GM12874 (cell line): ENCODE data around the gene ZFR2.
A peak's percentile ranks its signal among the peaks of the same experiment; 100 is the strongest.

Experiments used
- TF ChIP-seq, protein P1 (sequence below): IDR thresholded peaks from 2 replicates; pipeline ENCODE4 v1.5.1; 2011; ENCODE audit warnings: low read depth, mild to moderate bottlenecking, control low read depth, low read length, moderate library complexity; ENCODE audit not compliant: insufficient read depth

ZFR2 gene

DNA sequence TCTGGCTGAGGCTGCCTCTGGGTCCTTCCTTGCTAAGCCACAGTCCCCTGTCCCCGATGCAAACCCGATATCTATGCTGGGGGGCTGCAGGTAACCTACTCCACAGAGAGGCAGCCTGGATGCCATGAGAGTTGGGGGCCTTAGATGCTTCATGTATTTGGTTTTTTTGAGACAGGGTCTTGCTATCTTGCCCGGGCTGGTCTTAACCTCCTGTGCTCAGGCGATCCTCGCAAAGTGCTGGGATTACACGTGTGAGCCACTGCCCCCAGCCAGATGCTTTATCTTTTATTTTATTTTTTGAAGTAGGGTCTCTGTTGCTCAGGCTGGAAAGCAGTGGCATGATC is 13.2 kb upstream of the ZFR2 start:
- TF ChIP-seq, protein P1, sequence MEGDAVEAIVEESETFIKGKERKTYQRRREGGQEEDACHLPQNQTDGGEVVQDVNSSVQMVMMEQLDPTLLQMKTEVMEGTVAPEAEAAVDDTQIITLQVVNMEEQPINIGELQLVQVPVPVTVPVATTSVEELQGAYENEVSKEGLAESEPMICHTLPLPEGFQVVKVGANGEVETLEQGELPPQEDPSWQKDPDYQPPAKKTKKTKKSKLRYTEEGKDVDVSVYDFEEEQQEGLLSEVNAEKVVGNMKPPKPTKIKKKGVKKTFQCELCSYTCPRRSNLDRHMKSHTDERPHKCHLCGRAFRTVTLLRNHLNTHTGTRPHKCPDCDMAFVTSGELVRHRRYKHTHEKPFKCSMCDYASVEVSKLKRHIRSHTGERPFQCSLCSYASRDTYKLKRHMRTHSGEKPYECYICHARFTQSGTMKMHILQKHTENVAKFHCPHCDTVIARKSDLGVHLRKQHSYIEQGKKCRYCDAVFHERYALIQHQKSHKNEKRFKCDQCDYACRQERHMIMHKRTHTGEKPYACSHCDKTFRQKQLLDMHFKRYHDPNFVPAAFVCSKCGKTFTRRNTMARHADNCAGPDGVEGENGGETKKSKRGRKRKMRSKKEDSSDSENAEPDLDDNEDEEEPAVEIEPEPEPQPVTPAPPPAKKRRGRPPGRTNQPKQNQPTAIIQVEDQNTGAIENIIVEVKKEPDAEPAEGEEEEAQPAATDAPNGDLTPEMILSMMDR = no peak

DNA sequence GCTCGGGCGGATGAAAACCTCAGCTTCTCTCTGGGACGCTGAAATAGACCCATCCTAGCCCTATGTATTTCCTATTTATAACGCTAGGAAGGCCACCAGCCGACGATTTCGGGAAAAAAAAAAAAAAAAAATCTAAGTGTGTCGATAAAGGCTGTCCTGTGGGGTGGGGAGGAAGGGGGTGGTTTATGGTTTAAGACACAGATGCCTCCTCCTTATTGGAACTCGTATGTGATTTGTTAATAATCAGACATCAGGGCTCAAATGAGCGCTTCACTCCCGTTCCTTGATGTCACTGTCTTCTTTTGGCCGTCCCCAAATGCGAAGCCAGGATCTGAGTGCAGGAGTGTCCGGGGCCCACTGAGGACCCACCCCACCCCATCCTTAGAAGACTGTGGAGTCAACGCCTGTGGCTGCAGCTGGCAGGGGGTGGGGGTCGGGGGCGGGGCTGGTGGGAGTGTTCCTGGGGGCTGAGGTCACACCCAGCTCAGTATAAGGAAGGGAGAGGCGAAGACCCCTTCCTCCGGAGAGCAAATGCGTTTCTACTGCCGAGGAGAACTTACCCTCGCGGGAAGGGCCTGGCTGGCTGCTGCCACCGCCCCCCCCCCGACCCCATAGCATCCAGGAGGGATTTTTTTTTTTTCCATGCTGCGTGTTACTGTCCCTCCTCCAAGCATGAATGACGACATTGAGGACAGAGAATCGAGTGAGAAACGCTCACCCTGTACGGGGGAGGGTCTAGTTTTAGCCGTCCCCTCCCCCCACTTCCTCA is 12.6 kb upstream of the ZFR2 start:
- TF ChIP-seq, protein P1 = no peak

DNA sequence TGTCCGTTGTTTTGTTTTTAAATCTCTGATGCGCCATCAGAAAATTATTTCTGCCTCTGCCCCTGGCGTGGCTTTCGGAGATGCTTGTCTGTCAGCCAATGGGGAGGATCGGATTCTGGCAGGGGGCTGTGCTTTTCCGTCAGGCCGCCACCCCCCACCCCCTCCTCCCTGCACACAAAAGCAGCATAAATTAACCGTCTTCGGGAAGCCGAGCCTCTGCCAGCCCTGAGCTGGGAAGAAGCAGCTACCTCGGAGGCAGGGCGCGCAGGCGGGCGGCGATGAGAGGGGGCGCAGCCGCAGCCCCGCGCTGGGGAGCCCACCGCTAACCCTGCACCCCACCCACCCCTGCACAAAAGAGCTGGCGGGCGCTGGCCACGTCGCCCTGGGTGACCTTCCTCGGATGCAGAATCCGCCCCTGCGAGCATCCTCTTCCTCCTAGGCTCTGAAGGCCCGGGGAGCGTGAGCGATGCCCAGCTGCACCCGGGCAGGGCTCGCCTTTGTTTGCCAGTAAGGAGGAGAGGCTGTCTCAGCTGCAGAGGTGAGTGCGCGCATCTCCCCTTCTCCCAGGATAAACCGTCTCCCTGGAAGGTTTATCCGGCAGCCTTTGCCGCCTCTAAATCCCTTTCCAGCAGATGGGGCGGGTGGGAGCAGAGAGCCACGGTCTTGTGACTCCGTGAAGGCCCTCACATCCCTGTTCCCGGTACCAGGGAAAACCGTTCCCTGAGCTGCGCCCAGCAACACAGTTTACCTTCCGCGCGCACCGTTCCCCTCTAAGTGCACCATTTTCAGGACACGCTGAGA is 11.8 kb upstream of the ZFR2 start, which contains the start of gene ATCAY:
ATCAY (plus strand) TSS at position 215 of the 801 bp plus-strand sequence. CDS start 5,083 bp downstream, outside the sequence.
- TF ChIP-seq, protein P1 = no peak

DNA sequence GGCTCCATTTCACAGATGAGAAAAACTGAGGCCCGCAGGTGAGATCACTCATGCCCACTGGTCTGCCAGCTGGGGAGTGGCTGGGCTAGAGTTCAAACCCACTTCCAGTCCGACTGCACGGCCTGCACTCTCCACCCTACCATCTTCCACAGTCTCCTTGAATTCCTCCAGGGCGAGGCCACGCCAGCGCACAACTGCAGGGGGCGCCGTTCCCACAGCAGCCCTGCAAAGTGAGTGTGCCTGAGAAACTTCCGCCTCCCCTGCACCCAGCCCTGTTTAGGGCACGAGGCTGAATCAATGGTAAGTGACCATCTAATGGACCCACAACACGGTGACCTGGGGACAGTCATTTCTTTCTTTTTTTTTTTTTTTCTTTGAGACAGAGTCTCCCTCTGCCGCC is 10.8 kb upstream of the ZFR2 start:
- TF ChIP-seq, protein P1 = 0 out of 2 replicates have a peak, but pooled peaks have one; percentile 31

DNA sequence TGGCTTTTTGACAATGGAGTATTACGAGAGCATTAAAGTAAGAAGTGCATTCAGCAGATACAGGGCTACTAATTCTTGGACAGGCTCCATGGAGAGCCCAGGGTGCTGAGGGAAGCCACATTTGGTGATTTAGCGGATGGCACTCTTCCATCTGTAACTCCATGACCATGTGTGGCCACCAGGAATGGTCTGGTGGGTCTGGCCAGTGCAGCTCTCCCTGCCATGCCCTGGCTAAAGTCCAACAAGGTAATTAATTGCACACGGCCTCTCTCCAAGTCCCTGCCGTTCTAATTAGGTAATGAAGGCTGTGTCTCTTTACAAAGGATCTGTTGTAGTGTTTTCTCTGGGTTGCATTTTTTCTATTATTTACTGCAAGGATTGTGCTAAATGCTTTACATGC is 4.3 kb upstream of the ZFR2 start:
- TF ChIP-seq, protein P1 = no peak

DNA sequence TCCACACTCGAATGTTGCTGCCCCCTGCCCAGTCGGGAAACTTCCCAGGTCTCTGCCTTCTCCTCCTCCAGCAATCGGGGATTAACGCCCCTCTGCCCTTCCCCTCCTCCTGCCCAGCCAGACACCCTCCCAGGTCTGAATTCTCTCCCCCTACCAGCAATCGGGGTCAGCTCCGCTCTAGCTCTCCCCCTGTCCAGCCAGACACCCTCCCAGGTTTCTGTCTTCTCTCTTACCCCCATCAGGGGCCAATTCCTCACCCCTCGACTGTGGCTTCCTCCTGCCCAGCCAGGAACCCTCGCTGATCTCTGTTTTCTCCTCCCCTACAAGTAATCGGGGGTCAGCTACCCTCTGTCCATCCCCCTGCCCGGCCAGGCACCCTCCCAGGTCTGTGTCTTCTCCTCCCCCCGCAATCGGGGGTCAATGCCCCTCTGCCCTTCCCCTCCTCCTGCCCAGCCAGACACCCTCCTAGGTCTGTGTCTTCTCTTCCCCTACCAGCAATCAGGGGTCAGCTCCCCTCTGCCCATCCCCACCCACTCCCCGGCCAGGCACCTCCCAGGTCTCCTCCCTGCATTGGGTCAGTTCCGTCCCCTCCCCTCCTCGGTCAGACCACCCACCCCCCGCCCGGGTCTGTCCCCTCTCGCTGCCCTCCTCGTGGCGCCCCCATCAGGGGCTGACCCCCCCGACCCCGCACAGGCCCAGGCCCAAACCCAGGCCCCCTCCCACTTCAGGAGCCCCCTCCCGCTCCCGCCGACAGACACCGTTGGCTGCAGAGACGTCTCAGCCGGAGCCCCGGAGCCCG is 668 bp downstream of the ZFR2 start:
- TF ChIP-seq, protein P1 = no peak

DNA sequence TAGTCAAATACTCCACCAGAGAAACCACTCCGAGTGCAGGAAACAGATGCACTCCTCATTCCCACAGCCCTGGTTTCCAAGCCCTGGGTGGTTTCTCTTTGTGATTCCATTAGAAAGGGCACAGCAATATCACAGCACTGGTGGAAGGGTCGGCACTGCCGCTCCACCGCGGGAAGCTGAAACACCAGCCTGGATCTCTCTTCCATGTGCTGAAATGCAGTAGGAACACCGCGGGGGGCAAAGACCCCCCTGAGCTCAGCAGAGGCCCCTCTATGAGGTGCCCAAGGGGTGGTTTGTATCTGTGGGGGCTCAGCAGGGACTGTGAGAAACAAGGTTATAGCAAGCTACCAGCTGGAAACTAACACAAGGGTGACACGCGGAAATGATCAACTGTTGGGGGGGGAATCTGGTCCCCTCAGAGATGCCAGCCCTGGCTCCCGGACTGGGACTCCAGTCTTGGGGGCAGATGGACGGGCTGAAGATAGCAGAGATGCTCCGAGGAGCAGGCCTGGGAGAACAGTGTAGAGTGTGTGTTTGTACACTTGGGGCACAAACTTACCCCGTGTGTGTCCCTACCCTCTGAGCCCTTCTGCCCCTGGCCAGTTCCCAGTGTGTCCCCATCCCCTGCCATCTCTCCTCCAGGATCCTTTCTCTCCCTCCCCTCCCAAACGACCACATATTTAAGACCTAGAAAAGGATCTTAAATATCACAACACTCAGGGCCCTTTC is 1.8 kb downstream of the ZFR2 start:
- TF ChIP-seq, protein P1 = no peak
